Fibroblast of lung (primary cell): Measurements from ENCODE around the gene MTHFD2. TPM values are rescaled to one million over a fixed set of nuclear protein-coding genes. Genes with fewer than 3 reads are reported as not detected.

ENCODE experiments used
- DNase-seq, 2 donors: peaks; one replicate each; pipeline versions ENCODE4 v3.0.0 to v3.0.0-alpha.2; 2010; ENCODE audit warnings: low read depth in 2 of 2
- H2AFZ ChIP-seq: 2 replicates; pipeline ENCODE4 v1.5.1; 2012; ENCODE audit warnings: low read length, control low read depth, inconsistent platforms
- H3K27ac ChIP-seq: 2 replicates; pipeline ENCODE4 v1.5.1; 2011; ENCODE audit warnings: low read length, control low read depth; ENCODE audit not compliant: insufficient read depth
- H3K27me3 ChIP-seq: 2 replicates; pipeline ENCODE4 v1.5.1; 2011; ENCODE audit warnings: mild to moderate bottlenecking, low read length; ENCODE audit not compliant: control insufficient read depth, insufficient read depth
- H3K36me3 ChIP-seq: 2 replicates; pipeline ENCODE4 v1.5.1; 2011; ENCODE audit warnings: low read length; ENCODE audit not compliant: control insufficient read depth, insufficient read depth
- H3K4me1 ChIP-seq: 2 replicates; pipeline ENCODE4 v1.5.1; 2011; ENCODE audit warnings: low read length; ENCODE audit not compliant: control insufficient read depth, insufficient read depth; ENCODE audit errors: extremely low read depth
- H3K4me2 ChIP-seq: 2 replicates; pipeline ENCODE4 v1.5.1; 2011; ENCODE audit warnings: low read length, control low read depth; ENCODE audit not compliant: insufficient read depth; ENCODE audit errors: extremely low read depth
- H3K4me3 ChIP-seq, 4 experiments: fragments of 200-600 bp in 1 of 4; sonication (generic) in 1 of 4; replicated peaks in 1 of 4; 2 replicates each; pipeline ENCODE4 v1.5.1; 2011 to 2016; ENCODE audit warnings: low read length in 4 of 4, low read depth in 3 of 4, mild to moderate bottlenecking in 3 of 4, control low read depth in 2 of 4, inconsistent platforms in 1 of 4, mixed read lengths in 1 of 4; ENCODE audit not compliant: insufficient read depth in 1 of 4; ENCODE audit errors: control extremely low read depth in 1 of 4
- H3K79me2 ChIP-seq: 2 replicates; pipeline ENCODE4 v1.5.1; 2012; ENCODE audit warnings: mild to moderate bottlenecking, low read length, inconsistent platforms; ENCODE audit not compliant: control insufficient read depth, insufficient read depth
- H3K9ac ChIP-seq: 2 replicates; pipeline ENCODE4 v1.5.1; 2011; ENCODE audit warnings: mild to moderate bottlenecking, low read length, control low read depth; ENCODE audit not compliant: insufficient read depth
- H3K9me3 ChIP-seq: 2 replicates; pipeline ENCODE4 v1.5.1; 2012; ENCODE audit warnings: low read depth, low read length; ENCODE audit not compliant: control insufficient read depth, insufficient read depth
- H4K20me1 ChIP-seq: 2 replicates; pipeline ENCODE4 v1.5.1; 2011; ENCODE audit warnings: low read length; ENCODE audit not compliant: control insufficient read depth, insufficient read depth; ENCODE audit errors: extremely low read depth
- EZH2 ChIP-seq: IDR thresholded peaks from 2 replicates; pipeline ENCODE4 v1.5.1; 2012; ENCODE audit warnings: low read length, control low read depth, mild to moderate bottlenecking; ENCODE audit errors: missing control alignments
- polyA plus RNA-seq, 2 donors: library from polyadenylated mRNA; depleted of rRNA in 1 of 2; stranded (reverse) in 1 of 2; unstranded in 1 of 2; fragments of >200 nt; gene quantifications; 2 replicates each; pipeline ENCODE4 v1.2.1, GENCODE V29; 2011 to 2012; ENCODE audit warnings: missing spikeins in 1 of 2
- total RNA-seq: library from RNA; depleted of rRNA; stranded (reverse); fragments of >200 nt; gene quantifications from 2 replicates; pipeline ENCODE4 v1.2.1, GENCODE V29; 2014
- TF ChIP-seq, protein P1 (sequence below), 2 donors: IDR thresholded peaks in 1 of 2; conservative IDR thresholded peaks in 1 of 2; 1 replicate in 1 of 2; 2 replicates in 1 of 2; pipeline ENCODE4 v1.5.1; 2011 to 2012; ENCODE audit warnings: low read length in 2 of 2, control low read depth in 1 of 2, inconsistent platforms in 1 of 2, low read depth in 1 of 2, mild to moderate bottlenecking in 1 of 2

Gene MTHFD2
- total and polyA plus RNA-seq, 2 donors (not counting 1 experiment from before 2014, with no cell fraction given) = 95.4 to 334 TPM

DNA sequence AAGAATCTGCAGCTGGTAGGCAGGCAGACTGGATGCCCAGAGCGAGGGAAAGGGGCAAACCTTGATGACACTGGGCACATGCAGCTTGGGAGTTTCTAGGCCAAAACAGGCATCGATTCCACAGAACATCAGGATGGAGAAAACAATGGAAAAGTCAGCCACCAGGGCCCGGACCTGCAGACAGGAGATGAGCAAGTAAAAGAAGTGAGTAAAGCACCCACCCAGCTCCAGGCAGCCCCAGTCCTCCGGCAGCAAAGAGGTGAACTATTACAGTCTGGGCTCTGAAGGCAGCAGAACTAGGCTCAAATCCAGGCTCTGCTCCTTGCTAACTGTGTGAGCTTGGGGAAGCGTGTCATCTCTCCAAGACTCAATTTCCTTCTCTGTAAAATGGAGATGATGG is 36.6 kb downstream of the MTHFD2 start:
- H3K4me3 ChIP-seq = no peak overlapping the region
- no peaks in the 10 kb centered on the region for H4K20me1 ChIP-seq
- H3K79me2 ChIP-seq = no peaks in the 10 kb centered on the region
- H3K4me1 ChIP-seq = no peaks in the 10 kb centered on the region
- H3K27ac ChIP-seq = no peak overlapping the region
- DNase-seq = no peak
- TF ChIP-seq EZH2 = no peak
- TF ChIP-seq, protein P1, sequence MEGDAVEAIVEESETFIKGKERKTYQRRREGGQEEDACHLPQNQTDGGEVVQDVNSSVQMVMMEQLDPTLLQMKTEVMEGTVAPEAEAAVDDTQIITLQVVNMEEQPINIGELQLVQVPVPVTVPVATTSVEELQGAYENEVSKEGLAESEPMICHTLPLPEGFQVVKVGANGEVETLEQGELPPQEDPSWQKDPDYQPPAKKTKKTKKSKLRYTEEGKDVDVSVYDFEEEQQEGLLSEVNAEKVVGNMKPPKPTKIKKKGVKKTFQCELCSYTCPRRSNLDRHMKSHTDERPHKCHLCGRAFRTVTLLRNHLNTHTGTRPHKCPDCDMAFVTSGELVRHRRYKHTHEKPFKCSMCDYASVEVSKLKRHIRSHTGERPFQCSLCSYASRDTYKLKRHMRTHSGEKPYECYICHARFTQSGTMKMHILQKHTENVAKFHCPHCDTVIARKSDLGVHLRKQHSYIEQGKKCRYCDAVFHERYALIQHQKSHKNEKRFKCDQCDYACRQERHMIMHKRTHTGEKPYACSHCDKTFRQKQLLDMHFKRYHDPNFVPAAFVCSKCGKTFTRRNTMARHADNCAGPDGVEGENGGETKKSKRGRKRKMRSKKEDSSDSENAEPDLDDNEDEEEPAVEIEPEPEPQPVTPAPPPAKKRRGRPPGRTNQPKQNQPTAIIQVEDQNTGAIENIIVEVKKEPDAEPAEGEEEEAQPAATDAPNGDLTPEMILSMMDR (conservative IDR thresholded peaks at IDR 0.05 in 1 of 2, IDR thresholded peaks at IDR 0.05 in 1 of 2; ENCODE audit: low read depth in 1 of 2, low read length in 2 of 2) = no peak
- H3K9ac ChIP-seq = no peak overlapping the region
- H3K36me3 ChIP-seq = no peaks in the 10 kb centered on the region
- H2AFZ ChIP-seq = no peak overlapping the region
- no peak overlapping the region for H3K4me2 ChIP-seq
- peaks cover 6% of the 10 kb centered on the region for H3K27me3 ChIP-seq
- H3K9me3 ChIP-seq = no peaks in the 10 kb centered on the region

DNA sequence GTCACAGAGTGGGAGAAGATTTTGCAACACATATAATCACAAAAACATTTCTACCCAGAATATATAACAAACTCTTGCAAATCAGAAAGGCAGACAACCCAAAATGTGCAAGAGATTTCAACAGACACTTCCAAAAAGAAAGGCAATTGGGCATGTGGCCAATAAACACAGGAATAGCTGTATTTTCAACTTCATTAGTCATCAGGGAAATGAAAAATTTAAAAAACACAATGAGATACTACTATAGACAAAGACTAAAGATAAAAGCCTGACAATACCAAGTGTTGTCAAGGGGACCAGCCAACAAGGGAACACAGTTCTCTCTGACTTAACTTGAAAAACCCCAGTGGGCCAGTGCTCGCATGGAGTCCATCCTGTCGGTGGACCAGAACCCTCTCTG is 40.5 kb downstream of the MTHFD2 start:
- H3K9ac ChIP-seq = no peak overlapping the region
- H4K20me1 ChIP-seq = no peaks in the 10 kb centered on the region
- H3K79me2 ChIP-seq = no peaks in the 10 kb centered on the region
- no peaks in the 10 kb centered on the region for H3K4me1 ChIP-seq
- peaks cover 6% of the 10 kb centered on the region for H3K27me3 ChIP-seq
- H3K4me2 ChIP-seq = no peak overlapping the region
- H3K36me3 ChIP-seq = no peaks in the 10 kb centered on the region
- no peaks in the 10 kb centered on the region for H3K9me3 ChIP-seq
- H2AFZ ChIP-seq = no peak overlapping the region
- no peak overlapping the region for H3K4me3 ChIP-seq
- TF ChIP-seq, protein P1 (conservative IDR thresholded peaks at IDR 0.05 in 1 of 2, IDR thresholded peaks at IDR 0.05 in 1 of 2; ENCODE audit: low read depth in 1 of 2, low read length in 2 of 2) = no peak
- no peak for TF ChIP-seq EZH2
- no peak overlapping the region for H3K27ac ChIP-seq
- peak; percentile 36 to 87 for DNase-seq

DNA sequence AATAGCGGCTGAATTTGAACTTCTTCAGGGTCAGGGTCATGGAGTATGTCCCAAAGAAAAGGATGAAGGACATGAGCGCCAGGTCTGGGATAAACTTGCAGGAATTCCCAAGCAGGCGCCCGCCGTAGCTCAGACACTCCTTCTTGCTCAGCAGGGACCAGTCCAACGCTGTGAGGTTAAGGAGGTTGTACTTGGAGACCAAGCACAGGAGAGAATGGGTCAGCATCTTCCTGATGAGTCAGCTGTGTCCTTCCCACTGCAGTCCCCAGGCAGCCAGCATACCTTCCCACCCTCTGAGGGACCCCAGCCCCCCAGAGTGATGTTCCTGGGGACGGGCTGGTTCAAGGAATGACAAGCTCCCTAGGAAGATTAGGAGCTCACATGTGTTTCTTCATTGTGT is 40.9 kb downstream of the MTHFD2 start:
- no peak overlapping the region for H3K4me3 ChIP-seq
- no peaks in the 10 kb centered on the region for H3K79me2 ChIP-seq
- TF ChIP-seq, protein P1 (conservative IDR thresholded peaks at IDR 0.05 in 1 of 2, IDR thresholded peaks at IDR 0.05 in 1 of 2; ENCODE audit: low read depth in 1 of 2, low read length in 2 of 2) = no peak
- TF ChIP-seq EZH2 = no peak
- H3K4me2 ChIP-seq = no peak overlapping the region
- H4K20me1 ChIP-seq = no peaks in the 10 kb centered on the region
- H3K9ac ChIP-seq = no peak overlapping the region
- peaks cover 6% of the 10 kb centered on the region for H3K27me3 ChIP-seq
- H3K4me1 ChIP-seq = no peaks in the 10 kb centered on the region
- DNase-seq = no peak
- H2AFZ ChIP-seq = no peak overlapping the region
- no peak overlapping the region for H3K27ac ChIP-seq
- no peaks in the 10 kb centered on the region for H3K36me3 ChIP-seq
- H3K9me3 ChIP-seq = no peaks in the 10 kb centered on the region
